Esophagus muscularis mucosa (tissue), 4 donors: ENCODE results near the gene CDHR2. TPM values are rescaled to one million over a fixed set of nuclear protein-coding genes. Genes with fewer than 3 reads are reported as not detected.

Experiments used
- DNase-seq: peaks from one replicate; pipeline ENCODE4 v3.0.0-alpha.2; 2017; ENCODE audit errors: extremely low spot score
- H3K27ac ChIP-seq, 4 donors: fragments of 200-600 bp; sonication (generic); replicated peaks in 1 of 4; 1 replicate in 3 of 4; 2 replicates in 1 of 4; pipeline ENCODE4 v1.5.1; 2016 to 2019; ENCODE audit warnings: mild to moderate bottlenecking in 1 of 4
- H3K27me3 ChIP-seq, 4 donors: fragments of 200-600 bp; sonication (generic); one replicate each; pipeline versions ENCODE4 v1.5.1 to v1.6.0; 2016 to 2019
- H3K36me3 ChIP-seq, 4 donors: fragments of 200-600 bp; sonication (generic); one replicate each; pipeline ENCODE4 v1.5.1; 2016 to 2019
- H3K4me1 ChIP-seq, 4 donors: fragments of 200-600 bp; sonication (generic); one replicate each; pipeline ENCODE4 v1.5.1; 2016 to 2019
- H3K4me3 ChIP-seq, 4 donors: fragments of 200-600 bp; sonication (generic); 1 replicate in 2 of 4; 2 replicates in 2 of 4; pipeline ENCODE4 v1.5.1; 2016 to 2019; ENCODE audit warnings: mild to moderate bottlenecking in 4 of 4, moderate library complexity in 1 of 4
- H3K9me3 ChIP-seq, 4 donors: fragments of 200-600 bp; sonication (generic); 1 replicate in 3 of 4; 2 replicates in 1 of 4; pipeline ENCODE4 v1.5.1; 2016 to 2019
- CTCF ChIP-seq, 3 experiments: fragments of 200-600 bp in 2 of 3; fragments of 450-650 bp in 1 of 3; sonication (generic) in 2 of 3; IDR thresholded peaks; one replicate each; pipeline ENCODE4 v1.5.1; 2017 to 2019; ENCODE audit warnings: antibody characterized with exemption in 3 of 3, mild to moderate bottlenecking in 2 of 3, moderate library complexity in 1 of 3
- EP300 ChIP-seq: sonication (generic); formaldehyde crosslinking; IDR thresholded peaks from one replicate; pipeline ENCODE4 v1.6.1; 2017; ENCODE audit warnings: antibody characterized with exemption
- POLR2A ChIP-seq: fragments of 450-650 bp; IDR thresholded peaks from one replicate; pipeline ENCODE4 v1.6.1; 2017; ENCODE audit warnings: antibody characterized with exemption, moderate library complexity, mild to moderate bottlenecking, low read depth
- POLR2AphosphoS5 ChIP-seq, 2 donors: sonication (generic); formaldehyde crosslinking; IDR thresholded peaks; one replicate each; pipeline ENCODE4 v1.6.1; 2017; ENCODE audit warnings: antibody characterized with exemption in 2 of 2
- WGBS: methylation state at CpG from one replicate; pipeline ENCODE4 v1.1.5; 2018; 5-methylcytosine and 5-hydroxymethylcytosine counted together
- intact Hi-C: fragments of 100-400 bp; cut with DNase I; formaldehyde crosslinking; loops from one replicate; pipeline ENCODE4 v1.15.1; 2023
- total RNA-seq, 4 donors: library from RNA; depleted of rRNA; stranded (reverse); fragments of >200 nt; gene quantifications; one replicate each; pipeline versions ENCODE4 v1.1.0 to v1.2.1, GENCODE V29; 2016

CDHR2 gene
- total RNA-seq, 4 donors from 2014 or later: 0.92 TPM; not detected in 3

- TF ChIP-seq EP300 (no peak), CTCF (IDR thresholded peaks at IDR 0.05) (no peak), POLR2A (no peak), POLR2AphosphoS5 (IDR thresholded peaks at IDR 0.05) (no peak)
- H3K4me1 ChIP-seq: peaks cover 5 to 17% (median 16%) of the 10 kb centered on the region in 4 donors
- intact Hi-C loops: no loop called here
- H3K27me3 ChIP-seq: peaks cover 0 to 46% (median 3%) of the 10 kb centered on the region in 4 donors
- H3K9me3 ChIP-seq: no peaks in the 10 kb centered on the region
- DNase-seq: no peak
- WGBS: 39% methylated on average over 37 of the region's 46 CpGs
- H3K4me3 ChIP-seq: peak overlapping the region; percentile 61 to 70 (median 66)
- H3K36me3 ChIP-seq: no peaks in the 10 kb centered on the region
- H3K27ac ChIP-seq: no peak overlapping the region
Measured at GRCh38 chr5:176608937-176609723, 60.0 kb downstream of the CDHR2 start.

GRCh38 chr5:176609724-176610434 lies 60.7 kb downstream of the CDHR2 start, which contains the start of gene GPRIN1:
GPRIN1 (minus strand) TSS chr5:176610156; CDS start chr5:176599834, 10,322 bp downstream.
- DNase-seq: no peak
- H3K9me3 ChIP-seq: no peaks in the 10 kb centered on the region
- peaks cover 0 to 49% (median 3%) of the 10 kb centered on the region in 4 donors for H3K27me3 ChIP-seq
- H3K4me3 ChIP-seq: peak within 1 kb of the TSS; percentile 61 to 70 (median 66)
- WGBS: 0% methylated on average over 14 of the region's 101 CpGs
- TF ChIP-seq CTCF (IDR thresholded peaks at IDR 0.05) (peak in 1 of 3 experiments; percentile 9), POLR2A (no peak)
- H3K27ac ChIP-seq: no peak within 1 kb of the TSS
- intact Hi-C loops: no loop called here
- H3K36me3 ChIP-seq: no peaks in the 10 kb centered on the region
- peaks cover 5 to 17% (median 16%) of the 10 kb centered on the region in 4 donors for H3K4me1 ChIP-seq

GRCh38 chr5:176610435-176610773 lies 61.3 kb downstream of the CDHR2 start:
- TF ChIP-seq CTCF (IDR thresholded peaks at IDR 0.05): no peak
- no peak for TF ChIP-seq EP300
- TF ChIP-seq POLR2A: no peak
- no peak for TF ChIP-seq POLR2AphosphoS5 (IDR thresholded peaks at IDR 0.05)
- Histone ChIP-seq H3K36me3 (no peaks in the 10 kb centered on the region), H3K9me3 (no peaks in the 10 kb centered on the region), H3K27me3 (peaks cover 0 to 54% (median 3%) of the 10 kb centered on the region in 4 donors), H3K4me1 (peaks cover 5 to 17% (median 16%) of the 10 kb centered on the region in 4 donors), H3K4me3 (peak overlapping the region; percentile 61 to 70 (median 66)), H3K27ac (no peak overlapping the region)
- intact Hi-C loops: no loop called here
- DNase-seq: no peak
- 0% methylated on average over 13 of the region's 31 CpGs for WGBS

GRCh38 chr5:176611435-176611834 lies 62.3 kb downstream of the CDHR2 start:
- no peaks in the 10 kb centered on the region for H3K36me3 ChIP-seq
- H3K9me3 ChIP-seq: no peaks in the 10 kb centered on the region
- intact Hi-C loops: no loop called here
- peaks cover 0 to 64% (median 6%) of the 10 kb centered on the region in 4 donors for H3K27me3 ChIP-seq
- H3K27ac ChIP-seq: no peak overlapping the region
- H3K4me3 ChIP-seq: no peak overlapping the region
- TF ChIP-seq POLR2A (no peak), EP300 (no peak), POLR2AphosphoS5 (IDR thresholded peaks at IDR 0.05) (no peak), CTCF (IDR thresholded peaks at IDR 0.05) (no peak)
- 16% methylated on average over 10 of the region's 10 CpGs for WGBS
- DNase-seq: no peak
- H3K4me1 ChIP-seq: peaks cover 5 to 17% (median 16%) of the 10 kb centered on the region in 4 donors
